Measurements from ENCODE around the gene THAP4. TPM values are rescaled to one million over a fixed set of nuclear protein-coding genes. Genes with fewer than 3 reads are reported as not detected.

THAP4 gene
- total and polyA plus RNA-seq, 2 of the 13 experiments (the other 11 are each of a cell fraction or from before 2014, with no cell fraction given) = 59.7 to 75.7 TPM

- TF ChIP-seq AHDC1 (CRISPR knock-in tag; IDR thresholded peaks at IDR 0.05; ENCODE audit: borderline replicate concordance) (no peak), ZNF530 (CRISPR knock-in tag; IDR thresholded peaks at IDR 0.05; ENCODE audit: low read depth) (no peak), MIER3 (CRISPR knock-in tag; IDR thresholded peaks at IDR 0.05; ENCODE audit: borderline replicate concordance) (peak; percentile 91; the same call in 1 of the 2 replicates), ZMAT3 (CRISPR knock-in tag; conservative IDR thresholded peaks at IDR 0.05) (peak; percentile 97), TARDBP (CRISPR knock-in tag; IDR thresholded peaks at IDR 0.05) (peak; percentile 97), ZNF232 (CRISPR knock-in tag; IDR thresholded peaks at IDR 0.05; ENCODE audit: borderline replicate concordance) (peak; percentile 84; the same call in 1 of the 2 replicates), SPEN (CRISPR knock-in tag; IDR thresholded peaks at IDR 0.05; ENCODE audit: low read depth) (peak; percentile 95), ZFYVE20 (CRISPR knock-in tag; IDR thresholded peaks at IDR 0.05; ENCODE audit: borderline replicate concordance, low read depth) (peak; percentile 45; the same call in 1 of the 2 replicates), ONECUT2 (CRISPR knock-in tag; IDR thresholded peaks at IDR 0.05) (0 out of 2 replicates have a peak, but pooled peaks have one; percentile 19), PTBP1 (IDR thresholded peaks at IDR 0.05; ENCODE audit: low read depth, low read length, poor library complexity, severe bottlenecking) (peak; percentile 40), ZNF441 (CRISPR knock-in tag; IDR thresholded peaks at IDR 0.05; ENCODE audit: borderline replicate concordance) (peak; percentile 27; the same call in 1 of the 2 replicates), ZNF567 (CRISPR knock-in tag; IDR thresholded peaks at IDR 0.05; ENCODE audit: borderline replicate concordance) (peak; percentile 91), KDM5A (IDR thresholded peaks at IDR 0.05; ENCODE audit: borderline replicate concordance, low read length) (peak; percentile 82; the same call in 1 of the 2 replicates), CREBL2 (CRISPR knock-in tag; IDR thresholded peaks at IDR 0.05; ENCODE audit: borderline replicate concordance) (0 out of 2 replicates have a peak, but pooled peaks have one; percentile 18)
- TF ChIP-seq, protein P1, sequence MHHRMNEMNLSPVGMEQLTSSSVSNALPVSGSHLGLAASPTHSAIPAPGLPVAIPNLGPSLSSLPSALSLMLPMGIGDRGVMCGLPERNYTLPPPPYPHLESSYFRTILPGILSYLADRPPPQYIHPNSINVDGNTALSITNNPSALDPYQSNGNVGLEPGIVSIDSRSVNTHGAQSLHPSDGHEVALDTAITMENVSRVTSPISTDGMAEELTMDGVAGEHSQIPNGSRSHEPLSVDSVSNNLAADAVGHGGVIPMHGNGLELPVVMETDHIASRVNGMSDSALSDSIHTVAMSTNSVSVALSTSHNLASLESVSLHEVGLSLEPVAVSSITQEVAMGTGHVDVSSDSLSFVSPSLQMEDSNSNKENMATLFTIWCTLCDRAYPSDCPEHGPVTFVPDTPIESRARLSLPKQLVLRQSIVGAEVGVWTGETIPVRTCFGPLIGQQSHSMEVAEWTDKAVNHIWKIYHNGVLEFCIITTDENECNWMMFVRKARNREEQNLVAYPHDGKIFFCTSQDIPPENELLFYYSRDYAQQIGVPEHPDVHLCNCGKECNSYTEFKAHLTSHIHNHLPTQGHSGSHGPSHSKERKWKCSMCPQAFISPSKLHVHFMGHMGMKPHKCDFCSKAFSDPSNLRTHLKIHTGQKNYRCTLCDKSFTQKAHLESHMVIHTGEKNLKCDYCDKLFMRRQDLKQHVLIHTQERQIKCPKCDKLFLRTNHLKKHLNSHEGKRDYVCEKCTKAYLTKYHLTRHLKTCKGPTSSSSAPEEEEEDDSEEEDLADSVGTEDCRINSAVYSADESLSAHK (CRISPR knock-in tag; IDR thresholded peaks at IDR 0.05; ENCODE audit: borderline replicate concordance) = no peak
- TF ChIP-seq, protein P2, sequence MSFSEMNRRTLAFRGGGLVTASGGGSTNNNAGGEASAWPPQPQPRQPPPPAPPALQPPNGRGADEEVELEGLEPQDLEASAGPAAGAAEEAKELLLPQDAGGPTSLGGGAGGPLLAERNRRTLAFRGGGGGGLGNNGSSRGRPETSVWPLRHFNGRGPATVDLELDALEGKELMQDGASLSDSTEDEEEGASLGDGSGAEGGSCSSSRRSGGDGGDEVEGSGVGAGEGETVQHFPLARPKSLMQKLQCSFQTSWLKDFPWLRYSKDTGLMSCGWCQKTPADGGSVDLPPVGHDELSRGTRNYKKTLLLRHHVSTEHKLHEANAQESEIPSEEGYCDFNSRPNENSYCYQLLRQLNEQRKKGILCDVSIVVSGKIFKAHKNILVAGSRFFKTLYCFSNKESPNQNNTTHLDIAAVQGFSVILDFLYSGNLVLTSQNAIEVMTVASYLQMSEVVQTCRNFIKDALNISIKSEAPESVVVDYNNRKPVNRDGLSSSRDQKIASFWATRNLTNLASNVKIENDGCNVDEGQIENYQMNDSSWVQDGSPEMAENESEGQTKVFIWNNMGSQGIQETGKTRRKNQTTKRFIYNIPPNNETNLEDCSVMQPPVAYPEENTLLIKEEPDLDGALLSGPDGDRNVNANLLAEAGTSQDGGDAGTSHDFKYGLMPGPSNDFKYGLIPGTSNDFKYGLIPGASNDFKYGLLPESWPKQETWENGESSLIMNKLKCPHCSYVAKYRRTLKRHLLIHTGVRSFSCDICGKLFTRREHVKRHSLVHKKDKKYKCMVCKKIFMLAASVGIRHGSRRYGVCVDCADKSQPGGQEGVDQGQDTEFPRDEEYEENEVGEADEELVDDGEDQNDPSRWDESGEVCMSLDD (CRISPR knock-in tag; IDR thresholded peaks at IDR 0.05; ENCODE audit: borderline replicate concordance) = no peak; the same call in 1 of the 2 replicates
Measured at GRCh38 chr2:241637018-241637794, at the start of gene THAP4, which contains the start of gene ATG4B (continued).
